ENCODE measurements around the gene EXOC6B. TPM values are rescaled to one million over a fixed set of nuclear protein-coding genes. Genes with fewer than 3 reads are reported as not detected.

Gene EXOC6B
- total RNA-seq, 1 experiment from 2014 or later: 40.1 TPM

- Histone ChIP-seq H4K5ac (ENCODE audit: insufficient read length, low read depth, low read length) (no peak overlapping the region), H2BK5ac (ENCODE audit: insufficient read length, low read length) (no peak overlapping the region), H3K23me2 (ENCODE audit: insufficient read length, low read depth, low read length, poor library complexity, severe bottlenecking) (no peaks in the 10 kb centered on the region), H2BK120ac (ENCODE audit: low read depth, low read length, poor library complexity, severe bottlenecking) (no peak overlapping the region), H2AFZ (ENCODE audit: low read length) (no peak overlapping the region), H3K4me2 (ENCODE audit: insufficient read depth, insufficient read length, low read length) (no peak overlapping the region), H3T11ph (ENCODE audit: low read length) (no peak overlapping the region), H3K14ac (ENCODE audit: insufficient read depth, low read length) (no peak overlapping the region), H3K79me1 (ENCODE audit: insufficient read depth, low read depth, low read length, poor library complexity, severe bottlenecking) (no peaks in the 10 kb centered on the region), H3K23ac (ENCODE audit: insufficient read length, low read depth, low read length) (no peak overlapping the region), H3K9ac (ENCODE audit: extremely low read depth, insufficient read length, low read length) (no peak overlapping the region), H4K20me1 (ENCODE audit: control insufficient read depth, insufficient read depth, insufficient read length) (no peaks in the 10 kb centered on the region), H2BK12ac (ENCODE audit: insufficient read length, low read depth, low read length) (no peak overlapping the region), H2AK5ac (ENCODE audit: insufficient read length, low read length) (no peak overlapping the region), H3K79me2 (ENCODE audit: insufficient read depth, low read length) (no peaks in the 10 kb centered on the region), H3K27ac (ENCODE audit: insufficient read length, low read depth, low read length) (no peak overlapping the region), H3K9me3 (ENCODE audit: control insufficient read depth, low read depth, low read length) (no peaks in the 10 kb centered on the region), H3K4me1 (ENCODE audit: insufficient read depth, low read length) (no peaks in the 10 kb centered on the region), H3K27me3 (ENCODE audit: insufficient read depth, low read length) (peaks cover 23% of the 10 kb centered on the region; the same call in 1 of the 2 replicates), H3K4ac (ENCODE audit: low read depth, low read length) (no peak overlapping the region), H3K56ac (ENCODE audit: insufficient read length, low read depth, low read length) (no peak overlapping the region), H4K8ac (replicated peaks; ENCODE audit: insufficient read length, low read depth, low read length) (no peak overlapping the region), H4K91ac (ENCODE audit: insufficient read length, low read depth, low read length) (no peak overlapping the region), H2BK15ac (ENCODE audit: low read depth, low read length) (no peak overlapping the region), H2BK20ac (ENCODE audit: low read depth, low read length, poor library complexity, severe bottlenecking) (no peak overlapping the region), H3K18ac (ENCODE audit: insufficient read length, low read depth, low read length) (no peak overlapping the region)
- Mint-ChIP-seq H3K4me1 (peaks cover 5 to 19% of the 10 kb centered on the region in 2 experiments), H3K9me3 (no peaks in the 10 kb centered on the region; a peak in 1 of 5 replicates), H3K4me3 (no peak overlapping the region; a peak in 1 of 5 replicates), H3K27me3 (ENCODE audit: low read depth) (peaks cover 49% of the 10 kb centered on the region), H3K27ac (no peak overlapping the region), H3K36me3 (ENCODE audit: insufficient read depth in 1 of 3, low read depth in 3 of 3) (no peaks in the 10 kb centered on the region)
- whole genome bisulfite sequencing (ENCODE audit: extremely low coverage, insufficient read length, low lambda C conversion rate): no CpG with 5 or more reads among the region's 10 CpGs
- peak; percentile 97 for TF ChIP-seq CTCF (conservative IDR thresholded peaks at IDR 0.05)
- DNase-seq: peak; percentile 80
Observed at GRCh38 chr2:72137498-72138010, 688.3 kb downstream of the EXOC6B start.
